SW480 (cell line): ENCODE measurements around the gene NAALADL1.
"Not testable (repeated sequence)": the region's sequence is repeated elsewhere in the genome, so short reads cannot be mapped to it uniquely, and the experiment has no call there.

Experiments
- DNase-seq: peaks from one replicate; pipeline ENCODE4 v3.0.0-alpha.2; 2016; ENCODE audit warnings: low spot score

The NAALADL1 gene

GRCh38 chr11:65051398-65051858 lies 6.9 kb downstream of the NAALADL1 start:
- no peak for DNase-seq

DNA sequence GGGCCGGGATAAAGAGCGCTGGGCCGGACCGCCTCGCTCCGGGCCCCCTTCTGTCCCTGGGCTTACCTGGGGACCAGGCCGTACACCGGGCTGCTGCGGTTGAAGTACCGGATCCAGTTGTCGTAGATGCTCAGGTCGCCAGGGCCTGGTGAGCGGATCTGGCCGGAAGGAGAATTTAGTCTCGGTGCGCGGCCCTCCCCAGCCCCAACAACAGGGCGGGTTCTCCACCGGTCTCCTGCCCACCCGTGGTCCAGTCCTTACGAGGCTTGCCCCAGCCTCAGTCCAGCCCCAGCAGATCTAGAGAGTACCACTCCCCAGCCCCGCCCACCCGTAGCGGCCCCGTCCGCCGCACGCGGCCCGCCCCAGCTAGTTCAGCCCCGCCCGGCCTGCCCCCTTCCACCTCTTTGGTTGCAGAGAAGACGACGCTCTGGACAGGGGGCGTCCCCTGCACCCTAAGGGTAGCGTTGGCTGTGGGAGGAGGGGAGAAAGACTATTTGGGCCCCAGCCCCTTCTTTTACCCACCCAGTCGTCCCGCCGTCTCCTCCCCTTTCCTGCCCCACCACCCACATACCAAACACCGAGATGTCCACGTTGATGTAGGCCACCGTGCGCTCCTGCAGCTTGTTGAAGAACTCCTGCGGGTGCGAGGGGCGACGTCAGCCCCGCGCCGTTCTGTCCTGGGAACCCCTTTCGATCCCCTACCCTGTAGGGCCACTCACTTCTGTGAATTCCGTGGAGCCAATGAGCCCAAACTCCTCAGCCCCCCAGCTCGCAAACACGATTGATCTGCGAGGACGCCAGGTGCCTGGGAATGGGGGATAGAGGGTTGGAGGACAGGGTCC lies 10.6 kb downstream of the NAALADL1 start:
- no peak for DNase-seq

- no peak for DNase-seq
Measured at GRCh38 chr11:65045728-65046127, 12.6 kb downstream of the NAALADL1 start.

DNA sequence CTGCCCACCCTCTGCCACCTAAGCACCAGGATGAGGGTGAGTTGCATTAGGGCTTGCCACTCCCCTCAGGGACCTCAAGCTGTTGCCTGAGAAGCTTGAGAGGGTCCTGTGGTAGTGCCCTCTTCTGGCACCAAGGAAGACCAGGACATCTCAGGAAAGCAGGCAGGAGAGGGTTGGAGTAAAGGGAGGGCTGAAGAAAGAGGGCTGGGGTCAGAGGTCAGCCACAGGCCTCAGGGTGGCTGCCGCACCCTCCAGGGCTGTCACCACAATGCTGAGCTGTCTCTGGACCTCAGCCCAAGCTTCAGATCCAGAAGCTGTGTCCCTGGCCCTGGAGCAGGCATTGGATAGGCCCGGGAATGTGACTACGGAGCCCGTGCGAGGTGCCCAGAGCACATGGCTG lies 13.3 kb downstream of the NAALADL1 start:
- no peak for DNase-seq

DNA sequence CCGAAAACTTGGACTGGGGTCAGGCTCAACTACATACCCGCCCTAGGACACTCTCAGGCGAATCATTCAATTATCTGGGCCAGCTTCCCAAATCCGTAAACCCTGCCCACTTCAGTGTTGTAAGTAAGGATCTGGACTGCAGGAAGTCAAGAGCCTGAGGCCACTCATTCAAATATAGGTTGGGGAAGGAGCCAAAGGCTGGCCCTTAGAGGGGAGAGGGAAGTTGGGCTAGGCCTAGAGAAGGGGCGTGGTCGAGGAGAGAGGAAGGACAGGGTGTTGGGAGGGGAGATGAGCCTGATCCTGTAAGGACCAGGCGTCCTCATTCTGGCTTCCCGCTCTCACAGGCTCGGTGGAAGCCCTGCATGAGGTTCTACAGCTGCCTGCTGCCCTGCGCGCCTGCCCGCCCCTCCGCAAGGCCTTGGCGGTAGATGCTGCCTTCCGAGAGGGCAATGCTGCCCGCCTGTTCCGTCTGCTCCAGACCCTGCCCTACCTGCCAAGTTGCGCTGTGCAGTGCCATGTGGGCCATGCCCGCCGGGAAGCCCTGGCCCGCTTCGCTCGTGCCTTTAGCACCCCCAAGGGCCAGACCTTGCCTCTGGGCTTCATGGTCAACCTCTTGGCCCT lies 14.4 kb downstream of the NAALADL1 start:
- DNase-seq: no peak

DNA sequence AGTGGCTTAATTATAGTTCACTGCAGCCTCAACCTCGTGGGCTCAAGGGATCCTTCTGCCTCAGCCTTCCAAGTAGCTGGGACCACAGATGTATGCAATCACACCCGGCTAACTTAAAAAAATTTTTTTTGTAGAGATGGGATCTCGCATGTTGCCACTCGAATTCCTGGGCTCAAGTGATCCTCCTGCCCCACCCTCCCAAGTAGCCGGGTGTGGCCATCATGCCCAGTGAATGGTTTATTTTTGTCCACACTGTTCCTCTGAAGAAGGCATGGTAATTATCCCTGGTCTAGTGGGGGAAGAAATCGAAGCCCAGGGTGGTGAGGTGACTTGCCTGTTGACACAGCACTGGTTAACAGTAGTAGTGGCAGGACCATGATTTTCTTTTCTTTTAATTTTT lies 15.5 kb downstream of the NAALADL1 start:
- DNase-seq: no peak

- DNase-seq: peak; percentile 98
Measured at GRCh38 chr11:65040847-65041622, 17.3 kb downstream of the NAALADL1 start, which contains the start of gene SAC3D1. Gene SAC3D1, plus strand, starts transcription at chr11:65041210. Its CDS starts 83 bp downstream, at chr11:65041293.

DNA sequence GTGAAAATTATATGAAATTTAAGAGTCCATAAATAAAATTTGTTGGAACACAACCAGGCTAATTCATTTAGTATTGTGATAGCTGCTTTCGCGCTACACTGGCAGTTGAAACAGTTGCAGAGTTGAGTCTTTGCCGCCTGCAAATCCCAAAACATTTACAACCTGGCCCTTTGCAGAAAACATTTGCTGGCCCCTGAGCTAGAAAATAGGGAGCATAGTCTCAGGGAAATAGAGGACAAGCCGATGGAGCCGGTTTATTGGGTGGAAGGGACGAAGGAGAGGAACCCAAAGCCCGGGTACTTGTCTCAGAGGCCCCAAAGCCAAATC lies 17.9 kb downstream of the NAALADL1 start:
- DNase-seq: no peak

DNA sequence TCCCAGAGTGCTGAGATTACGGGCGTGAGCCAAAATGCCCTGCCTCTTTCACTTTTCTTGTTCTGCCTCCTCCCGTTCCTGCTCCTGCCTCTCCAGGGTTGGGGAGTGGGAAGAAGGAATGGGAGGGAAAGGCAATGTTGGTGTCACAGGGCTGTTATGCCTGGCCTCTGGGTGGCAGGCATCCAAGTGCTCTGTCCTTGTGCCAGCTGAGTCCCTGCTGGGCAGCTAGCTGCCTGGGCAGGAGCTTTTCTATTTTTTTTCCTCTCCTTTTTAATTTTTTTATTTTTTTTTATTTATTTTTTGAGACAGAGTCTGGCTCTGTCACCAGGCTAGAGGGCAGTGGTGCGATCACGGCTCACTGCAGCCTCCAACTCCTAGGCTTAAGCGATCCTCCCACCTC lies 21.4 kb downstream of the NAALADL1 start:
- DNase-seq: no peak

- no peak for DNase-seq
Measured at GRCh38 chr11:65035579-65035978, 22.8 kb downstream of the NAALADL1 start.

DNA sequence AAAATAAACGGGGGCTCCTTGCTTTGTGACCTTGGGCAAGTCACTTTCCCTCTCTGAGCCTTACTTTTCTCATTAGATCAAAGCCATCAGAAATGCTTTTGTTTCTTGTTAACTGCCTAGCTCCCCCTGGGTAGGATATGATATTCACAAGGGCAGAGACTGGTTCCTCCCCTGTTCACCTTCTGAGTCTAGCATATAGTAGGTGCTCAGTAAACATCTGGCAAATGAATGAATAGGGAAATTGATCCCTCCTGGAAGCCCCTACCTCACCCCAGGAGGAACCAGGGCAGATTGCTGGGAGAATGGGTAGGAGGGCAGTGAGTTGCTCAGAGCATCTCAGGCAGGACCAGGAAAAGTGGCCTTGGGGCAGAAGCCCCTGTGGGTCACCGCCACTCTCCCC lies 23.9 kb downstream of the NAALADL1 start:
- DNase-seq: no peak

- no peak for DNase-seq
Measured at GRCh38 chr11:65032216-65032615, 26.1 kb downstream of the NAALADL1 start.

DNA sequence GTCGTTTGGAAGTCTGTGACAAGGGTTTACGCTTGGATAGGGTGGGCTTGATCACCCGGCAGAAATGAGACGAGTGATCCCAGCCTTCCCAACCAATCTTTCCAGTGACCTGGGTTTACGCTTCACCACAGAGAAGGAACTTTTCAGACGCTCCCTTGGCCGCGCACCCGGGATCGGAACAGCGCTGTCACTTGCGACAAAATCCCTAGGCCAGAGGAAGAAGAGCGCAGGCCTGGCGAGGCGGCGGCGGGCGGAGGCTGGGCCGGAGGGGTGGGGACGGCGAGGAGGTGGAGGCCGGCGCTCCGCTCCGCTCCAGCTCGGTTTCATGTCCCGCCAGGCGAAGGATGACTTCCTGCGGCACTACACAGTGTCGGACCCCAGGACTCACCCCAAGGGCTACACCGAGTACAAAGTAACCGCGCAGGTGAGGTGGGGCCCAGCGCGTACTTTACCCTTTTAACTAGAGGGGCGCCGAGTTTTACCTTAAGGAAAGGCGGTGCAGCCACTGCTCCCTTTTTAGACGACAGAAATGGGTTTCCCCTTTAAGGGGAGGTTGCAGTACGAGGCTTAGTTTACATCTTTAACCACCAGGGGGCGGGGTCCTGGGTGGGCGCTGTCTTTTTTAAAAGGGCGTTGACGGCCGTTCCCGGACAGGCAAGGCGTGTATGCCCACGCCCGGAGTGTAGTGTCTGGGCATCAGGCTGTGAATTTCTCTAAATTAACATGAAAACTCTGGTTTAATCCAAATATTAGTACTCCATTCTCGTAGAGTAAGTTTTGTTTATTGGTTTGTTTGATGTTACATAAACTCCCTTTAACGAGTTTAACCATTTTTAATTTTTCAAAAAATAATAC lies 30.9 kb downstream of the NAALADL1 start, which contains the start of gene SNX15:
SNX15 (plus strand) TSS at position 227 of the 855 bp plus-strand sequence; CDS start at position 326, 99 bp downstream.
- peak; percentile 98 for DNase-seq

GRCh38 chr11:65026810-65027209 lies 31.5 kb downstream of the NAALADL1 start:
- no peak for DNase-seq

GRCh38 chr11:65023502-65023901 lies 34.9 kb downstream of the NAALADL1 start:
- not testable (repeated sequence) for DNase-seq

GRCh38 chr11:65021509-65021908 lies 36.8 kb downstream of the NAALADL1 start:
- DNase-seq: no peak

DNA sequence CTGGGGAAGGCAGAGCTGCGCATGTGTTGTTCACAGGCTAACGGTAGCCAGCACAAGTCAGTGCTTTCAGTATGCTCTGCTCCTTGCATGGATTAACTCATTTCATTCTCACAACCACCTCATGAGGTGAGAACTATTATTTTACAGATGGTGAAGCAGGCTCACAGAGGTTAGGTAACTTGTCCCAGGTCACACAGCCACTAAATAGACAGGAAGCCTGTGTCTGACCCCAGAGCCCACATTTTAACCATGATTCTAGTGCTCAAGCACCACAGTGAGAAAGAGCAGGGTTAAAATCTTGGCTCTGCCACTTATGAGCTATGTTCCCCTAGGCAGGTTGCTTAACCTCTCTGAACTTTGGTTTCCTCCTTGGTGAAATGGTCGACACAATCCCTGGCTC lies 37.4 kb downstream of the NAALADL1 start:
- no peak for DNase-seq

- no peak for DNase-seq
Measured at GRCh38 chr11:65019824-65020223, 38.5 kb downstream of the NAALADL1 start.

DNA sequence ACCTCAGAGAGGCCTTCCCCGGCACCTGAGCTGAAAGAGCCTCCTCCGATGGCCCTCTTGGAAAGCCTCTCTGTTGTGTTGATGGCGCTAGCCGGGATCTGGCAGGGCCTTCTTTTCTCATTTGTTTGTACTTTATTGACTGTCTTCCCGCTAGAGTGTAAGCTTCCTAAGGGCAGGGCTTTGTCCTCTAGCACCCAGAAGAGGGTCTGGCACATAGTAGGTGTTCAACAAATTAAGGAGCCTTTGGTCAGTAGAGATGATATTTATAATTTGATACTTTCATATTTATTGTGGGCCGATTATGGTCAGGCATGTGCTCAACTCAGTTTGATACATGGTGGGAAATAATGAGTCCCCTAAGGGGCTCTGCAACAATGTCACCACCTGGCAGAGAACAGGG lies 40.4 kb downstream of the NAALADL1 start:
- no peak for DNase-seq

- DNase-seq: no peak
Measured at GRCh38 chr11:65016705-65017104, 41.6 kb downstream of the NAALADL1 start.

DNA sequence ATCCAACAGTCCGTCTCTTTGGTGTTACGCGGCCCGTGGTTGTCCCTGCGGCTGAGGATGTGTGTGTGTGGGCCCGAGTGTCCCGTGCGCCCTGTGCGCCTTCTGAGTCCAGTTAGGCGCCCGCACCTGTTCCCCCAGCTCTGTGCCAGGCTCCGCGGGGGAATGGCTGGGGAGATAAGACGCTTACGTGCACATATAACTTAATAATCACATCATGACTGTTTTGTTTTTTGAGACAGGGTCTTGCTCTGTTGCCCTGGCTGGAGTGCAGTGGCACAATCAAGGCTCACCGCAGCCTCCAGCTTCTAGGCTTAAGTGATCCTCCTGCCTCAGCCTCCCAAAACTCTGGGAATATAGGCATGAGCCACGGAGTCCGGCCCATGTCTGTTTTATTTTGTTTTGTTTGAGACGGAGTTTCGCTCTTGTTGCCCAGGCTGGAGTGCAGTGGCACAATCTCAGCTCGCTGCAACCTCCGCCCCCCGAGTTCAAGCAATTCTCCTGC lies 43.6 kb downstream of the NAALADL1 start:
- DNase-seq: no peak
